ENCODE results near the gene LITAF. TPM values are rescaled to one million over a fixed set of nuclear protein-coding genes. Genes with fewer than 3 reads are reported as not detected.

The LITAF gene
- polyA plus RNA-seq, 1 donor (not counting 4 experiments of a cell fraction or from before 2014, with no cell fraction given) = 85.4 TPM

DNA sequence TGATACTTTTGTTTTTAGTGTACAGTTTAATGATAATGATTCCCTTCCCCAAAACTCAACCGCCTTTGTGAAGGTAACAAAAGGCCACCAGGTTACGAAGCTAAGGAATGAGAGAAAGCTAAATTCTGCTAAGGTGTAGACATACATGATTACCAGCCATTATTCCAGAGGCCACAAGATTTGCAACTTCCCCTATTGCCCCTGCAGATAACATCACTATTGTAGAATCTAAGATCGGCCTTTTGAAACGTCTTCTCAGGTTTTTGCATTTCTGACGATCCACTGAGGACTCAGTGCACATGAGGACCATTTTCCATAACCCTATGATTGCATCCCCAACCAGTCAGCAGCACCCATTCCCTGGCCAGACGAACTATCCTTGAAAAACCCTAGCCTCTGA lies 47.6 kb upstream of the LITAF start:
- Histone ChIP-seq H3K27me3 (ENCODE audit: control insufficient read depth, extremely low read depth, insufficient read depth, low read length) (no peaks in the 10 kb centered on the region), H3K9me3 (ENCODE audit: control insufficient read depth, low read depth, low read length) (no peaks in the 10 kb centered on the region), H2AFZ (ENCODE audit: control insufficient read depth, low read length) (no peak overlapping the region), H3K36me3 (ENCODE audit: control insufficient read depth in 2 of 2, extremely low read depth in 1 of 2, insufficient read depth in 2 of 2, low read length in 2 of 2) (no peaks in the 10 kb centered on the region), H4K20me1 (ENCODE audit: control insufficient read depth, extremely low read depth, insufficient read depth, low read length) (no peaks in the 10 kb centered on the region), H3K9ac (ENCODE audit: control insufficient read depth, extremely low read depth, insufficient read depth, low read length) (no peak overlapping the region), H3K79me2 (ENCODE audit: control insufficient read depth, insufficient read depth, low read length) (no peaks in the 10 kb centered on the region), H3K4me2 (ENCODE audit: control insufficient read depth, extremely low read depth, insufficient read depth, low read depth, low read length) (no peak overlapping the region), H3K4me3 (ENCODE audit: control insufficient read depth in 2 of 3, extremely low read depth in 1 of 3, insufficient read depth in 2 of 3, low read depth in 1 of 3, low read length in 3 of 3) (no peak overlapping the region), H3K27ac (ENCODE audit: control insufficient read depth, insufficient read depth, low read length) (no peak overlapping the region), H3K9me1 (ENCODE audit: control insufficient read depth, extremely low read depth, insufficient read depth, low read length) (no peaks in the 10 kb centered on the region), H3K4me1 (ENCODE audit: control insufficient read depth, extremely low read depth, insufficient read depth, low read length) (peaks cover 12% of the 10 kb centered on the region)
- TF ChIP-seq EZH2 (IDR thresholded peaks at IDR 0.05; ENCODE audit: low read length) = no peak
- TF ChIP-seq, protein P1, sequence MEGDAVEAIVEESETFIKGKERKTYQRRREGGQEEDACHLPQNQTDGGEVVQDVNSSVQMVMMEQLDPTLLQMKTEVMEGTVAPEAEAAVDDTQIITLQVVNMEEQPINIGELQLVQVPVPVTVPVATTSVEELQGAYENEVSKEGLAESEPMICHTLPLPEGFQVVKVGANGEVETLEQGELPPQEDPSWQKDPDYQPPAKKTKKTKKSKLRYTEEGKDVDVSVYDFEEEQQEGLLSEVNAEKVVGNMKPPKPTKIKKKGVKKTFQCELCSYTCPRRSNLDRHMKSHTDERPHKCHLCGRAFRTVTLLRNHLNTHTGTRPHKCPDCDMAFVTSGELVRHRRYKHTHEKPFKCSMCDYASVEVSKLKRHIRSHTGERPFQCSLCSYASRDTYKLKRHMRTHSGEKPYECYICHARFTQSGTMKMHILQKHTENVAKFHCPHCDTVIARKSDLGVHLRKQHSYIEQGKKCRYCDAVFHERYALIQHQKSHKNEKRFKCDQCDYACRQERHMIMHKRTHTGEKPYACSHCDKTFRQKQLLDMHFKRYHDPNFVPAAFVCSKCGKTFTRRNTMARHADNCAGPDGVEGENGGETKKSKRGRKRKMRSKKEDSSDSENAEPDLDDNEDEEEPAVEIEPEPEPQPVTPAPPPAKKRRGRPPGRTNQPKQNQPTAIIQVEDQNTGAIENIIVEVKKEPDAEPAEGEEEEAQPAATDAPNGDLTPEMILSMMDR (optimal IDR thresholded peaks at IDR 0.05 in 1 of 3, IDR thresholded peaks at IDR 0.05 in 1 of 3, conservative IDR thresholded peaks at IDR 0.05 in 1 of 3; ENCODE audit: extremely low read depth in 1 of 3, insufficient read depth in 2 of 3, low read length in 3 of 3) = no peak
- no peak for FAIRE-seq
- no peak for DNase-seq (ENCODE audit: low read depth, low spot score)
- dilution Hi-C loops (cut with MboI; ENCODE audit: extremely low pct_ligation_motif_present, low sequenced_read_pairs) = no loop called here

DNA sequence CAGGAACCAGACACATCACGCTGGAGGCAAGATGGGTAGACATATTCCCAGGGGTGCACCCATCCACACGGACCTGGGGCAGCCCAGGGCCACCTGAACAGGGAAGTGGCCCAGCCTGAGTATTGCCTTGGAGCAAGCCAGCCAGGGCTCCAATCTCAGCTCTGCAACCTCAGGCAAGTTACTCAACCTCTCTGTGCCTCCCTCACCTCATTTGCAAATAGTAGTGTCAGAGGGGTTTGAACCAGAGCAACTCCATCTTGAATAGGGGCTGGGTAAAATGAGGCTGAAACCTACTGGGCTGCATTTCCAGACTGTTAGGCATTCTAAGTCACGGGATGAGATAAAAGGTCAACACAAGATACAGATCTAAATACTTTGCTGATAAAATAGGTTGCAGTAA lies 46.4 kb upstream of the LITAF start:
- Histone ChIP-seq H3K4me1 (ENCODE audit: control insufficient read depth, extremely low read depth, insufficient read depth, low read length) (peaks cover 23% of the 10 kb centered on the region), H3K27ac (ENCODE audit: control insufficient read depth, insufficient read depth, low read length) (no peak overlapping the region), H3K9me3 (ENCODE audit: control insufficient read depth, low read depth, low read length) (no peaks in the 10 kb centered on the region), H3K9ac (ENCODE audit: control insufficient read depth, extremely low read depth, insufficient read depth, low read length) (no peak overlapping the region), H3K27me3 (ENCODE audit: control insufficient read depth, extremely low read depth, insufficient read depth, low read length) (no peaks in the 10 kb centered on the region), H4K20me1 (ENCODE audit: control insufficient read depth, extremely low read depth, insufficient read depth, low read length) (no peaks in the 10 kb centered on the region), H3K4me3 (ENCODE audit: control insufficient read depth in 2 of 3, extremely low read depth in 1 of 3, insufficient read depth in 2 of 3, low read depth in 1 of 3, low read length in 3 of 3) (no peak overlapping the region), H3K4me2 (ENCODE audit: control insufficient read depth, extremely low read depth, insufficient read depth, low read depth, low read length) (no peak overlapping the region), H3K36me3 (ENCODE audit: control insufficient read depth in 2 of 2, extremely low read depth in 1 of 2, insufficient read depth in 2 of 2, low read length in 2 of 2) (no peaks in the 10 kb centered on the region), H3K9me1 (ENCODE audit: control insufficient read depth, extremely low read depth, insufficient read depth, low read length) (no peaks in the 10 kb centered on the region), H3K79me2 (ENCODE audit: control insufficient read depth, insufficient read depth, low read length) (no peaks in the 10 kb centered on the region), H2AFZ (ENCODE audit: control insufficient read depth, low read length) (no peak overlapping the region)
- no peak for TF ChIP-seq EZH2 (IDR thresholded peaks at IDR 0.05; ENCODE audit: low read length)
- TF ChIP-seq, protein P1 (optimal IDR thresholded peaks at IDR 0.05 in 1 of 3, IDR thresholded peaks at IDR 0.05 in 1 of 3, conservative IDR thresholded peaks at IDR 0.05 in 1 of 3; ENCODE audit: extremely low read depth in 1 of 3, insufficient read depth in 2 of 3, low read length in 3 of 3) = no peak
- FAIRE-seq (no peak), DNase-seq (ENCODE audit: low read depth, low spot score) (no peak)
- dilution Hi-C loops (cut with MboI; ENCODE audit: extremely low pct_ligation_motif_present, low sequenced_read_pairs) = no loop called here

Measured in keratinocyte (primary cell).